Gastroesophageal sphincter (tissue), 4 donors: ENCODE measurements around the gene KANSL2. TPM values are rescaled to one million over a fixed set of nuclear protein-coding genes. Genes with fewer than 3 reads are reported as not detected.
"Not testable (repeated sequence)": the region's sequence is repeated elsewhere in the genome, so short reads cannot be mapped to it uniquely, and the experiment has no call there.

ENCODE experiments used
- ATAC-seq: fragments of 150-250 bp; one replicate; pipeline ENCODE4 v1.9.1; 2016; ENCODE audit warnings: mild to moderate bottlenecking, moderate library complexity
- H3K27ac ChIP-seq, 4 donors: fragments of 200-600 bp; sonication (generic) in 3 of 4; 1 replicate in 3 of 4; 2 replicates in 1 of 4; pipeline ENCODE4 v1.5.1; 2016 to 2019
- H3K27me3 ChIP-seq: fragments of 200-600 bp; sonication (generic); one replicate; pipeline ENCODE4 v1.5.1; 2019
- H3K36me3 ChIP-seq, 2 donors: fragments of 200-600 bp; sonication (generic); one replicate each; pipeline ENCODE4 v1.5.1; 2019; ENCODE audit warnings: control low read depth in 1 of 2
- H3K4me1 ChIP-seq, 3 donors: fragments of 200-600 bp; sonication (generic); 1 replicate in 2 of 3; 2 replicates in 1 of 3; pipeline ENCODE4 v1.5.1; 2016 to 2019; ENCODE audit warnings: control low read depth in 2 of 3
- H3K4me3 ChIP-seq, 2 donors: fragments of 200-600 bp; sonication (generic); one replicate each; pipeline ENCODE4 v1.5.1; 2019; ENCODE audit warnings: mild to moderate bottlenecking in 1 of 2, moderate library complexity in 1 of 2
- H3K9me3 ChIP-seq, 3 donors: fragments of 200-600 bp; sonication (generic); one replicate each; pipeline ENCODE4 v1.5.1; 2017 to 2019; ENCODE audit warnings: control low read depth in 2 of 3
- EP300 ChIP-seq: sonication (generic); formaldehyde crosslinking; IDR thresholded peaks from one replicate; pipeline ENCODE4 v1.6.1; 2017; ENCODE audit warnings: antibody characterized with exemption, mild to moderate bottlenecking
- POLR2A ChIP-seq, 2 donors: fragments of 450-650 bp; IDR thresholded peaks; one replicate each; pipeline ENCODE4 v1.6.1; 2017; ENCODE audit warnings: antibody characterized with exemption in 2 of 2, mild to moderate bottlenecking in 2 of 2, moderate library complexity in 1 of 2
- POLR2AphosphoS5 ChIP-seq: sonication (generic); formaldehyde crosslinking; IDR thresholded peaks from one replicate; pipeline ENCODE4 v1.6.1; 2017; ENCODE audit warnings: antibody characterized with exemption
- WGBS, 2 donors: methylation state at CpG; one replicate each; pipeline ENCODE4 v1.1.5; 2018; ENCODE audit warnings: low coverage in 1 of 2; 5-methylcytosine and 5-hydroxymethylcytosine counted together
- total RNA-seq, 4 donors: library from RNA; depleted of rRNA; stranded (reverse); fragments of >200 nt; gene quantifications; one replicate each; pipeline ENCODE4 v1.1.0, GENCODE V29; 2016
- TF ChIP-seq, protein P1 (sequence below), 4 experiments: fragments of 200-600 bp in 2 of 4; fragments of 450-650 bp in 2 of 4; sonication (generic) in 1 of 4; IDR thresholded peaks; one replicate each; pipeline ENCODE4 v1.5.1; 2017 to 2019; ENCODE audit warnings: antibody characterized with exemption in 4 of 4, mild to moderate bottlenecking in 2 of 4, moderate library complexity in 2 of 4

The KANSL2 gene
- total RNA-seq, 4 donors from 2014 or later: 39.0 to 49.0 (median 43.7) TPM

DNA sequence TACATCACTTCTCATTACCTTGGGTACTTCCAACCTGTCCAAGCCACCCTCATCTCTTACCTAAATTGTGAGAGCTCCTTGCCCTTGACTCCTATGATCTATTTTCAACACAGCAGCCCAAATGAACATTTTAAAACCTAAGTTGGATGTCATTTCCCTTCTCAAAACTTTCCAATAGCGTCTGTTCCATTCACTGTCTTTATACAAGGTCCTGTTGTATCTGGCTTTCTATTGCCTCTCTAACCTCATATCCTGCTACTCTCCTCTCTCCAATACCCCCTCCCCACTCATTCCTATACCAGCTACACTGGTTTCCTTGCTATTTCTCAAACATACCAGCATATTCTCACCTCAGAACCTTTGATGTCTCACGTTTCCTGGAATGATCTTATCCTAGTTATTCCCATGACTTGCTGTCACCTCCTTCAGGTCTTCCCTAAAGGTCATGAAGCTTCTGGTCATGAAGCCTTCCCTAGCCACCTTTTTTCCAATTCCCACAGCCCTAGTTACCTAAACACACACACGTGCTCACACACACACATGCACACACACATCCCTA is 4.1 kb upstream of the KANSL2 start:
- WGBS, 2 donors: 38 to 54% methylated on average over 3 of the region's 3 CpGs
- Histone ChIP-seq H3K36me3 (peaks cover 0 to 29% of the 10 kb centered on the region in 2 donors), H3K9me3 (no peaks in the 10 kb centered on the region), H3K27me3 (no peaks in the 10 kb centered on the region), H3K27ac (no peak overlapping the region), H3K4me1 (peaks cover 0 to 22% (median 0%) of the 10 kb centered on the region in 3 donors), H3K4me3 (no peak overlapping the region)
- ATAC-seq: no peak
- TF ChIP-seq, protein P1, sequence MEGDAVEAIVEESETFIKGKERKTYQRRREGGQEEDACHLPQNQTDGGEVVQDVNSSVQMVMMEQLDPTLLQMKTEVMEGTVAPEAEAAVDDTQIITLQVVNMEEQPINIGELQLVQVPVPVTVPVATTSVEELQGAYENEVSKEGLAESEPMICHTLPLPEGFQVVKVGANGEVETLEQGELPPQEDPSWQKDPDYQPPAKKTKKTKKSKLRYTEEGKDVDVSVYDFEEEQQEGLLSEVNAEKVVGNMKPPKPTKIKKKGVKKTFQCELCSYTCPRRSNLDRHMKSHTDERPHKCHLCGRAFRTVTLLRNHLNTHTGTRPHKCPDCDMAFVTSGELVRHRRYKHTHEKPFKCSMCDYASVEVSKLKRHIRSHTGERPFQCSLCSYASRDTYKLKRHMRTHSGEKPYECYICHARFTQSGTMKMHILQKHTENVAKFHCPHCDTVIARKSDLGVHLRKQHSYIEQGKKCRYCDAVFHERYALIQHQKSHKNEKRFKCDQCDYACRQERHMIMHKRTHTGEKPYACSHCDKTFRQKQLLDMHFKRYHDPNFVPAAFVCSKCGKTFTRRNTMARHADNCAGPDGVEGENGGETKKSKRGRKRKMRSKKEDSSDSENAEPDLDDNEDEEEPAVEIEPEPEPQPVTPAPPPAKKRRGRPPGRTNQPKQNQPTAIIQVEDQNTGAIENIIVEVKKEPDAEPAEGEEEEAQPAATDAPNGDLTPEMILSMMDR (IDR thresholded peaks at IDR 0.05): no peak
- TF ChIP-seq EP300 (no peak), POLR2A (IDR thresholded peaks at IDR 0.05) (no peak)

DNA sequence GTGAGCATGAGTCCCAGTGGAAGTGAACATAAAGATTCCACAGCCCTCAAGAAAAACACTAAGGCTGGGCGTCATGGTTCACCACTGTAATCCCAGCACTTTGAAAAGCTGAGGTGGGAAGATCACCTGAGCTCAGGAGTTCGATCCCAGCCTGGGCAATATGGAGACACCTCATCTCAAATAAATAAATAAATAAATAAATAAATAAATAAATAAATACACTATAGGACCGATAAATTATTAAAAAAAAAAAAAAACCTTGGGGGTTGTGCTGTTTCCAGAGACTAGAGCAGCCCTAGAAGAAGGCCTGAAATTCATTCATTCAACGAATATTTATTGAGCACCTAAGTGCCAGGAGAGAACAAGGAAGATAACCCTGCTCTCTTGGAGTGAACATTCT is 1.5 kb upstream of the KANSL2 start:
- H3K9me3 ChIP-seq: no peaks in the 10 kb centered on the region
- no peaks in the 10 kb centered on the region for H3K27me3 ChIP-seq
- TF ChIP-seq POLR2AphosphoS5: no peak
- no peak for TF ChIP-seq EP300
- TF ChIP-seq, protein P1 (IDR thresholded peaks at IDR 0.05): no peak
- no peak for TF ChIP-seq POLR2A (IDR thresholded peaks at IDR 0.05)
- H3K4me1 ChIP-seq: peaks cover 9 to 36% (median 22%) of the 10 kb centered on the region in 3 donors
- no peak overlapping the region for H3K27ac ChIP-seq
- ATAC-seq: no peak
- 69 to 75% methylated on average over 1 to 4 of the region's 4 CpGs for WGBS, 2 donors
- no peak overlapping the region for H3K4me3 ChIP-seq
- H3K36me3 ChIP-seq: peaks cover 0 to 27% of the 10 kb centered on the region in 2 donors

DNA sequence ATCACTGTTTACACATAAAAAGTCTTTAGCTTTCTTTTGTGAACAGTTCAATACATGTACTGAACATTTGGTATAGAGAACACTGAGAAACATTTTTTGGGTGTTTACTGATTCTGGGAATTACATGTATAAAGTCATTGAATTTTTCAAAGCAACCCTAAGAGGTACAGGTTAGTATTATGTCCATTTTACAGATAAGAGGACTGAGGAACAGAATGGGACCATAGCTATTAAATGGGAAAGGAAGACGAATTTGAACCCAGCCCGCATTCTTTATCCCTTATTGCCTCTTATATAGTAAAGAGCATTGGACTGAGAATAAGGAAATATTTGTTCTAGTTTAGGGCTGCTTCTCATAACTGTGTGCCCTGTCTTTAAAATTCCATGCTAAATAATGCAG is 889 bp upstream of the KANSL2 start:
- Histone ChIP-seq H3K4me3 (peak overlapping the region; percentile 70 to 73), H3K4me1 (peaks cover 9 to 42% (median 22%) of the 10 kb centered on the region in 3 donors), H3K9me3 (no peaks in the 10 kb centered on the region), H3K36me3 (peaks cover 0 to 25% of the 10 kb centered on the region in 2 donors), H3K27me3 (no peaks in the 10 kb centered on the region), H3K27ac (peak overlapping the region in 1 of 4 donors; percentile 92)
- TF ChIP-seq EP300 (no peak), POLR2AphosphoS5 (no peak), POLR2A (IDR thresholded peaks at IDR 0.05) (no peak)
- TF ChIP-seq, protein P1 (IDR thresholded peaks at IDR 0.05): no peak
- ATAC-seq: no peak
- 81 to 83% methylated on average over 2 of the region's 2 CpGs for WGBS, 2 donors

DNA sequence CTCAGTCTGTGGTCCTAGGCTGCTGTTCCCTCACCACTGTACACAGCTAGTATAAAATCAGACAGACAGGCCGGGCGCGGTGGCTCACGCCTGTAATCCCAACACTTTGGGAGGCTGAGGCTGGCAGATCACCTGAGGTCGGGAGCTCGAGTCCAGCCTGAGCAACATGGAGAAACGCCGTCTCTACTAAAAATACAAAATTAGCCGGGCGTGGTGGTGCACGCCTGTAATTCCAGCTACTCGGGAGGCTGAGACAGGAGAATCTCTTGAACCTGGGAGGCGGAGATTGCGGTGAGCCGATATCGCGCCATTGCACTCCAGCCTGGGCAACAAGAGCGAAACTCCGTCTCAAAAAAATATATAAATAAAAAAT is 481 bp upstream of the KANSL2 start:
- not testable (repeated sequence) for ATAC-seq
- peak overlapping the region in 3 of 4 donors; percentile 79 to 92 (median 91) for H3K27ac ChIP-seq

DNA sequence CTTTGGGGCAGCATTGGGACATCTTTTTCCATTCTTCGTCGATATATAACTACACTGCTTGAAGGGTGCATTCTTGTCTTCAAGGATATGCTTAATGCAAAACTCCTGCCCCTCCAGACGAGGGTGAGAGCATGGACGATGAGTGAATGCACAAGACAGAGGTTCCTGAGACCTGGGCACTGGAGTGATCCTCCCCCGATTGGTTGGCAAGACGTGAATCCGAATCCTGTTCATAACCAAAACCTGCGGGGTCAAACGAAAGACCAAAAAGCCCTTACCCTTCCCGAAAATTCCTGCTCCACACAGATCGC is 684 bp downstream of the KANSL2 start:
- TF ChIP-seq EP300 (no peak), POLR2A (IDR thresholded peaks at IDR 0.05) (no peak), POLR2AphosphoS5 (no peak)
- TF ChIP-seq, protein P1 (IDR thresholded peaks at IDR 0.05): no peak
- ATAC-seq: no peak
- Histone ChIP-seq H3K27me3 (no peaks in the 10 kb centered on the region), H3K4me3 (peak overlapping the region; percentile 70 to 73), H3K36me3 (peaks cover 0 to 35% of the 10 kb centered on the region in 2 donors), H3K9me3 (no peaks in the 10 kb centered on the region), H3K4me1 (peaks cover 9 to 58% (median 25%) of the 10 kb centered on the region in 3 donors), H3K27ac (peak overlapping the region; percentile 80 to 92 (median 91))
- WGBS, 2 donors: 0 to 2% methylated on average over 7 to 8 of the region's 11 CpGs

More for the DNA sequence above, 481 bp upstream of the KANSL2 start:
- H3K36me3 ChIP-seq: peaks cover 0 to 27% of the 10 kb centered on the region in 2 donors
- H3K4me1 ChIP-seq: peaks cover 9 to 46% (median 22%) of the 10 kb centered on the region in 3 donors
- peak overlapping the region; percentile 70 to 73 for H3K4me3 ChIP-seq
- not testable (repeated sequence) for H3K27me3 ChIP-seq, H3K9me3 ChIP-seq
- WGBS, 2 donors: 26 to 45% methylated on average over 7 to 13 of the region's 19 CpGs
